PC-9 (cell line): ENCODE results near the gene NOS1AP. TPM values are rescaled to one million over a fixed set of nuclear protein-coding genes. Genes with fewer than 3 reads are reported as not detected.

Source experiments
- BruUV-seq: library from RNA; stranded (reverse); fragments of 400-500 nt; replicated peaks from 2 replicates; lab custom pipeline; 2021; lab: Mats Ljungman, UMichigan
- CTCF ChIA-PET: fragments of 300-600 bp; sonication (Branson Sonifier 250); formaldehyde crosslinking; loops from one replicate; lab custom pipeline; 2022; ENCODE audit warnings: antibody characterized with exemption; lab: Charles Lee
- POLR2A ChIA-PET: fragments of 300-600 bp; sonication (Branson Sonifier 250); formaldehyde crosslinking; loops from one replicate; lab custom pipeline; 2022; ENCODE audit warnings: antibody characterized with exemption; ENCODE audit not compliant: unreplicated experiment; lab: Charles Lee
- DNase-seq, 2 experiments: peaks; one replicate each; pipeline versions ENCODE4 v3.0.0 to v3.0.0-alpha.2; 2015 to 2022; ENCODE audit warnings: mixed read lengths in 1 of 2
- H2AFZ ChIP-seq: fragments of 200-600 bp; sonication (generic); 2 replicates; pipeline ENCODE4 v1.8.1; 2017; ENCODE audit warnings: antibody characterized with exemption
- H3F3A ChIP-seq: fragments of 200-600 bp; sonication (generic); 2 replicates; pipeline ENCODE4 v1.8.1; 2017; ENCODE audit warnings: antibody characterized with exemption, mild to moderate bottlenecking, low read depth; ENCODE audit not compliant: insufficient read depth
- H3K27ac ChIP-seq: fragments of 200-600 bp; sonication (generic); 2 replicates; pipeline ENCODE4 v1.6.1; 2016; ENCODE audit warnings: mixed run types
- H3K27me3 ChIP-seq: fragments of 200-600 bp; sonication (generic); 2 replicates; pipeline ENCODE4 v1.6.1; 2016; ENCODE audit warnings: low read depth, mixed run types; ENCODE audit not compliant: insufficient read depth
- H3K36me3 ChIP-seq: fragments of 200-600 bp; sonication (generic); 2 replicates; pipeline ENCODE4 v1.6.1; 2016; ENCODE audit warnings: low read depth, mixed run types
- H3K4me1 ChIP-seq: fragments of 200-600 bp; sonication (generic); replicated peaks from 2 replicates; pipeline ENCODE4 v1.6.1; 2016; ENCODE audit warnings: mixed run types; ENCODE audit not compliant: insufficient read depth
- H3K4me2 ChIP-seq: fragments of 200-600 bp; sonication (generic); 2 replicates; pipeline ENCODE4 v1.6.1; 2017; ENCODE audit warnings: mixed run types
- H3K4me3 ChIP-seq: fragments of 200-600 bp; sonication (generic); 2 replicates; pipeline ENCODE4 v1.6.1; 2016; ENCODE audit warnings: mixed run types
- H3K79me2 ChIP-seq: fragments of 200-600 bp; sonication (generic); 2 replicates; pipeline ENCODE4 v1.6.1; 2017; ENCODE audit warnings: low read depth, mixed run types
- H3K9me2 ChIP-seq: fragments of 200-600 bp; sonication (generic); 2 replicates; pipeline ENCODE4 v1.8.1; 2017; ENCODE audit warnings: mild to moderate bottlenecking; ENCODE audit not compliant: insufficient read depth
- H3K9me3 ChIP-seq: fragments of 200-600 bp; sonication (generic); 2 replicates; pipeline ENCODE4 v1.8.1; 2016; ENCODE audit warnings: low read depth; ENCODE audit not compliant: insufficient read depth
- H4K20me1 ChIP-seq: fragments of 200-600 bp; sonication (generic); 2 replicates; pipeline ENCODE4 v1.8.1; 2017; ENCODE audit not compliant: insufficient read depth
- CTCF ChIP-seq: fragments of 200-600 bp; sonication (generic); conservative IDR thresholded peaks from 2 replicates; pipeline ENCODE4 v1.6.1; 2017; ENCODE audit warnings: mixed run types, antibody characterized with exemption, mild to moderate bottlenecking, moderate library complexity
- EZH2 ChIP-seq: fragments of 200-600 bp; sonication (generic); IDR thresholded peaks from 2 replicates; pipeline ENCODE4 v1.8.0; 2017; ENCODE audit warnings: antibody characterized with exemption, low read depth
- intact Hi-C: fragments of 100-400 bp; cut with micrococcal nuclease; formaldehyde crosslinking; loops from one replicate; pipeline ENCODE4 v1.10.0; 2022; ENCODE audit not compliant: unreplicated experiment
- total RNA-seq: library from RNA; stranded (reverse); gene quantifications from 2 replicates; pipeline ENCODE4 v1.2.3, GENCODE V29; 2021

The NOS1AP gene
- total RNA-seq, 1 experiment from 2014 or later: 9.9 TPM

- Histone ChIP-seq H3K36me3 (no peaks in the 10 kb centered on the region), H3K27me3 (no peaks in the 10 kb centered on the region), H3K4me1 (peaks cover 51% of the 10 kb centered on the region), H4K20me1 (peaks cover 35% of the 10 kb centered on the region; the same call in 1 of the 2 replicates), H3K79me2 (peaks cover 83% of the 10 kb centered on the region), H3K4me3 (no peak overlapping the region), H3K27ac (0 out of 2 replicates have a peak overlapping the region, but pooled peaks have one; percentile 37), H3K4me2 (peak overlapping the region; percentile 33; the same call in 1 of the 2 replicates), H3F3A (peaks cover 17% of the 10 kb centered on the region), H2AFZ (no peak overlapping the region), H3K9me3 (no peaks in the 10 kb centered on the region), H3K9me2 (no peaks in the 10 kb centered on the region)
- BruUV-seq: no TSS peak
- POLR2A ChIA-PET: interaction anchor here (0.9 kb wide), 1 partner anchor 51 kb away, joined by 3 read pairs; no protein-coding TSS in a partner anchor
- no peak for TF ChIP-seq CTCF
- TF ChIP-seq EZH2: no peak
- intact Hi-C loops: no loop called here
- CTCF ChIA-PET: interaction anchor here (0.7 kb wide), 1 partner anchor 136 kb away, joined by 3 read pairs; no protein-coding TSS in a partner anchor
- no peak for DNase-seq
Measured at GRCh38 chr1:162192306-162192678, 122.8 kb downstream of the NOS1AP start.

GRCh38 chr1:162192763-162193162 is 123.3 kb downstream of the NOS1AP start:
- H3K9me2 ChIP-seq: no peaks in the 10 kb centered on the region
- POLR2A ChIA-PET: no interaction called here
- H4K20me1 ChIP-seq: peaks cover 39% of the 10 kb centered on the region
- no peak overlapping the region for H3K4me2 ChIP-seq
- DNase-seq: no peak
- BruUV-seq: no TSS peak
- no peaks in the 10 kb centered on the region for H3K36me3 ChIP-seq
- no peak overlapping the region for H3K27ac ChIP-seq
- peaks cover 56% of the 10 kb centered on the region for H3K4me1 ChIP-seq
- peaks cover 83% of the 10 kb centered on the region for H3K79me2 ChIP-seq
- H3K27me3 ChIP-seq: no peaks in the 10 kb centered on the region
- H3F3A ChIP-seq: peaks cover 17% of the 10 kb centered on the region
- intact Hi-C loops: no loop called here
- H3K9me3 ChIP-seq: no peaks in the 10 kb centered on the region
- CTCF ChIA-PET: no interaction called here
- H3K4me3 ChIP-seq: no peak overlapping the region
- H2AFZ ChIP-seq: no peak overlapping the region
- no peak for TF ChIP-seq CTCF
- TF ChIP-seq EZH2: no peak

GRCh38 chr1:162193221-162193620 is 123.7 kb downstream of the NOS1AP start:
- peaks cover 57% of the 10 kb centered on the region for H3K4me1 ChIP-seq
- BruUV-seq: no TSS peak
- intact Hi-C loops: no loop called here

More at GRCh38 chr1:162193221-162193620, 123.7 kb downstream of the NOS1AP start:
- Histone ChIP-seq H2AFZ (no peak overlapping the region), H3K79me2 (peaks cover 83% of the 10 kb centered on the region), H3K27ac (no peak overlapping the region), H3K27me3 (no peaks in the 10 kb centered on the region), H3K36me3 (no peaks in the 10 kb centered on the region), H4K20me1 (peaks cover 44% of the 10 kb centered on the region), H3K9me2 (no peaks in the 10 kb centered on the region), H3F3A (peaks cover 17% of the 10 kb centered on the region), H3K4me2 (no peak overlapping the region), H3K9me3 (no peaks in the 10 kb centered on the region), H3K4me3 (no peak overlapping the region)
- CTCF ChIA-PET: no interaction called here
- DNase-seq: no peak
- POLR2A ChIA-PET: interaction anchor here (0.5 to 0.6 kb wide), 2 partner anchors 9 to 42 kb away, joined by 3 to 4 read pairs; no protein-coding TSS in a partner anchor
- TF ChIP-seq CTCF (no peak), EZH2 (no peak)
